ENCODE results near the gene SREK1. TPM values are rescaled to one million over a fixed set of nuclear protein-coding genes. Genes with fewer than 3 reads are reported as not detected.
A peak's percentile ranks its signal among the peaks of the same experiment; 100 is the strongest.

SREK1 gene
- 60.7 and 81.1 TPM in 2 replicates for total RNA-seq (ENCODE audit: low replicate concordance)
- long read RNA-seq, partial matches to known transcripts = 142 of 160 reads
- long read RNA-seq, other reads (novel, unspliced or antisense) = 15 of 160 reads

GRCh38 chr5:66144074-66144833, at the start of gene SREK1:
SREK1 (plus strand) TSS chr5:66144300; CDS start chr5:66144377, 77 bp downstream.
- DNase-seq (ENCODE audit: extremely low spot score, unreplicated experiment) = peak; percentile 95
- Mint-ChIP-seq H3K36me3 (no peaks in the 10 kb centered on the region), H3K9me3 (no peaks in the 10 kb centered on the region), H3K4me3 (peak within 1 kb of the TSS; percentile 98), H3K27me3 (peaks cover 3% of the 10 kb centered on the region), H3K4me1 (ENCODE audit: unreplicated experiment) (peaks cover 13% of the 10 kb centered on the region), H3K27ac (peak within 1 kb of the TSS; percentile 100)
- TF ChIP-seq CTCF (conservative IDR thresholded peaks at IDR 0.05) = no peak

- no peak for DNase-seq (ENCODE audit: extremely low spot score, unreplicated experiment)
- H3K9me3 Mint-ChIP-seq = peaks cover 18% of the 10 kb centered on the region
- H3K4me3 Mint-ChIP-seq = no peak overlapping the region
- TF ChIP-seq CTCF (conservative IDR thresholded peaks at IDR 0.05) = no peak
- no peak overlapping the region for H3K27ac Mint-ChIP-seq
- H3K27me3 Mint-ChIP-seq = no peaks in the 10 kb centered on the region
- no peaks in the 10 kb centered on the region for H3K4me1 Mint-ChIP-seq (ENCODE audit: unreplicated experiment)
- H3K36me3 Mint-ChIP-seq = peaks cover 8% of the 10 kb centered on the region
Observed at GRCh38 chr5:66100851-66101250, 43.2 kb upstream of the SREK1 start.

GRCh38 chr5:66113160-66113559, 30.9 kb upstream of the SREK1 start:
- H3K27ac Mint-ChIP-seq = no peak overlapping the region
- no peak for TF ChIP-seq CTCF (conservative IDR thresholded peaks at IDR 0.05)
- peaks cover 10% of the 10 kb centered on the region for H3K9me3 Mint-ChIP-seq
- no peak for DNase-seq (ENCODE audit: extremely low spot score, unreplicated experiment)
- peaks cover 3% of the 10 kb centered on the region for H3K36me3 Mint-ChIP-seq
- no peaks in the 10 kb centered on the region for H3K4me1 Mint-ChIP-seq (ENCODE audit: unreplicated experiment)
- H3K4me3 Mint-ChIP-seq = no peak overlapping the region
- no peaks in the 10 kb centered on the region for H3K27me3 Mint-ChIP-seq

- Mint-ChIP-seq H3K36me3 (no peaks in the 10 kb centered on the region), H3K4me3 (no peak overlapping the region), H3K9me3 (peaks cover 6% of the 10 kb centered on the region), H3K27me3 (no peaks in the 10 kb centered on the region), H3K27ac (no peak overlapping the region), H3K4me1 (ENCODE audit: unreplicated experiment) (no peaks in the 10 kb centered on the region)
- no peak for DNase-seq (ENCODE audit: extremely low spot score, unreplicated experiment)
- TF ChIP-seq CTCF (conservative IDR thresholded peaks at IDR 0.05) = no peak
Observed at GRCh38 chr5:66118304-66118703, 25.8 kb upstream of the SREK1 start.

- H3K36me3 Mint-ChIP-seq = no peaks in the 10 kb centered on the region
- H3K4me3 Mint-ChIP-seq = no peak overlapping the region
- no peaks in the 10 kb centered on the region for H3K27me3 Mint-ChIP-seq
- H3K27ac Mint-ChIP-seq = no peak overlapping the region
- H3K9me3 Mint-ChIP-seq = no peaks in the 10 kb centered on the region
- H3K4me1 Mint-ChIP-seq (ENCODE audit: unreplicated experiment) = no peaks in the 10 kb centered on the region
- TF ChIP-seq CTCF (conservative IDR thresholded peaks at IDR 0.05) = no peak
- DNase-seq (ENCODE audit: extremely low spot score, unreplicated experiment) = no peak
Observed at GRCh38 chr5:66122379-66123034, 21.6 kb upstream of the SREK1 start.
